Right atrium auricular region (tissue), 2 donors: Measurements from ENCODE around the gene ITGA4. TPM values are rescaled to one million over a fixed set of nuclear protein-coding genes. Genes with fewer than 3 reads are reported as not detected.

Source experiments
- DNase-seq: peaks from one replicate; pipeline ENCODE4 v3.0.0-alpha.2; 2019; ENCODE audit warnings: low spot score
- H3K27ac ChIP-seq, 2 donors: fragments of 200-600 bp; sonication (generic); 1 replicate in 1 of 2; 2 replicates in 1 of 2; pipeline ENCODE4 v1.5.1; 2016 to 2019
- H3K27me3 ChIP-seq, 2 donors: fragments of 200-600 bp; sonication (generic); one replicate each; pipeline versions ENCODE4 v1.5.1 to v1.6.0; 2017 to 2019
- H3K36me3 ChIP-seq: fragments of 200-600 bp; sonication (generic); one replicate; pipeline ENCODE4 v1.5.1; 2016
- H3K4me1 ChIP-seq, 2 donors: fragments of 200-600 bp; sonication (generic); one replicate each; pipeline versions ENCODE4 v1.5.1 to v1.6.0; 2017 to 2019
- H3K4me3 ChIP-seq, 2 donors: fragments of 200-600 bp; sonication (generic); 1 replicate in 1 of 2; 2 replicates in 1 of 2; pipeline ENCODE4 v1.5.1; 2017 to 2019; ENCODE audit warnings: mild to moderate bottlenecking in 1 of 2, moderate library complexity in 1 of 2
- H3K9me3 ChIP-seq, 2 donors: fragments of 200-600 bp; sonication (generic); one replicate each; pipeline ENCODE4 v1.5.1; 2019
- total RNA-seq, 2 donors: library from RNA; depleted of rRNA; stranded (reverse); fragments of >200 nt; gene quantifications; one replicate each; pipeline ENCODE4 v1.1.0, GENCODE V29; 2016
- TF ChIP-seq, protein P1 (sequence below), 2 donors: fragments of 200-600 bp; sonication (generic); IDR thresholded peaks; one replicate each; pipeline ENCODE4 v1.5.1; 2019; ENCODE audit warnings: antibody characterized with exemption in 2 of 2

ITGA4 gene
- total RNA-seq, 2 donors from 2014 or later = 0.96 to 1.8 TPM

GRCh38 chr2:181461056-181461997 lies 4.1 kb downstream of the ITGA4 start:
- H3K9me3 ChIP-seq = no peaks in the 10 kb centered on the region
- H3K4me1 ChIP-seq = peaks cover 0 to 9% of the 10 kb centered on the region in 2 donors
- TF ChIP-seq, protein P1, sequence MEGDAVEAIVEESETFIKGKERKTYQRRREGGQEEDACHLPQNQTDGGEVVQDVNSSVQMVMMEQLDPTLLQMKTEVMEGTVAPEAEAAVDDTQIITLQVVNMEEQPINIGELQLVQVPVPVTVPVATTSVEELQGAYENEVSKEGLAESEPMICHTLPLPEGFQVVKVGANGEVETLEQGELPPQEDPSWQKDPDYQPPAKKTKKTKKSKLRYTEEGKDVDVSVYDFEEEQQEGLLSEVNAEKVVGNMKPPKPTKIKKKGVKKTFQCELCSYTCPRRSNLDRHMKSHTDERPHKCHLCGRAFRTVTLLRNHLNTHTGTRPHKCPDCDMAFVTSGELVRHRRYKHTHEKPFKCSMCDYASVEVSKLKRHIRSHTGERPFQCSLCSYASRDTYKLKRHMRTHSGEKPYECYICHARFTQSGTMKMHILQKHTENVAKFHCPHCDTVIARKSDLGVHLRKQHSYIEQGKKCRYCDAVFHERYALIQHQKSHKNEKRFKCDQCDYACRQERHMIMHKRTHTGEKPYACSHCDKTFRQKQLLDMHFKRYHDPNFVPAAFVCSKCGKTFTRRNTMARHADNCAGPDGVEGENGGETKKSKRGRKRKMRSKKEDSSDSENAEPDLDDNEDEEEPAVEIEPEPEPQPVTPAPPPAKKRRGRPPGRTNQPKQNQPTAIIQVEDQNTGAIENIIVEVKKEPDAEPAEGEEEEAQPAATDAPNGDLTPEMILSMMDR (IDR thresholded peaks at IDR 0.05) = no peak
- no peak for DNase-seq
- no peak overlapping the region for H3K4me3 ChIP-seq
- H3K27me3 ChIP-seq = no peaks in the 10 kb centered on the region
- no peak overlapping the region for H3K27ac ChIP-seq
- H3K36me3 ChIP-seq = no peaks in the 10 kb centered on the region

- no peaks in the 10 kb centered on the region for H3K36me3 ChIP-seq
- no peak overlapping the region for H3K27ac ChIP-seq
- TF ChIP-seq, protein P1 (IDR thresholded peaks at IDR 0.05) = no peak
- DNase-seq = no peak
- no peak overlapping the region for H3K4me3 ChIP-seq
- no peaks in the 10 kb centered on the region for H3K9me3 ChIP-seq
- H3K27me3 ChIP-seq = no peaks in the 10 kb centered on the region
- peaks cover 0 to 2% of the 10 kb centered on the region in 2 donors for H3K4me1 ChIP-seq
Measured at GRCh38 chr2:181462033-181462432, 4.8 kb downstream of the ITGA4 start.

DNA sequence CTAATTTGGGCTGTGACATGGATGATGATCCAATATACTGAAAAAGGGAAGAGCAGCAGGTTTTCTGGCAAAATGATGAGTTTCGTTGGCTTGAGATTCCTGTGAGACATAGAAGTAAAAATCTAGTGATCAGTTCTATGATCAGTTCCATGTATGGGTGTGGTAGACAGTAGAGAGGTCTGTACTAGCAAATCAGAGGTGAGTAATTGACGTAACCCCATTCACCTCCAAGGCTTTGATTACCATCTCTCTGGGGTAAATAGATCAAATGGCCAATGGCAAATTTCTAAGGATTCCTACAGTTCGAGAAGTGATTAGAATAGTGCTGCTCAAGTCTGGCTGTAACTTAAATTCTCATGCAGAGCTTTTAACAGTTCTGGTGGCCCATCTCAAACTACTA lies 6.4 kb downstream of the ITGA4 start:
- Histone ChIP-seq H3K27me3 (no peaks in the 10 kb centered on the region), H3K4me3 (no peak overlapping the region), H3K4me1 (no peaks in the 10 kb centered on the region), H3K27ac (no peak overlapping the region), H3K9me3 (no peaks in the 10 kb centered on the region), H3K36me3 (no peaks in the 10 kb centered on the region)
- DNase-seq = no peak
- TF ChIP-seq, protein P1 (IDR thresholded peaks at IDR 0.05) = no peak

DNA sequence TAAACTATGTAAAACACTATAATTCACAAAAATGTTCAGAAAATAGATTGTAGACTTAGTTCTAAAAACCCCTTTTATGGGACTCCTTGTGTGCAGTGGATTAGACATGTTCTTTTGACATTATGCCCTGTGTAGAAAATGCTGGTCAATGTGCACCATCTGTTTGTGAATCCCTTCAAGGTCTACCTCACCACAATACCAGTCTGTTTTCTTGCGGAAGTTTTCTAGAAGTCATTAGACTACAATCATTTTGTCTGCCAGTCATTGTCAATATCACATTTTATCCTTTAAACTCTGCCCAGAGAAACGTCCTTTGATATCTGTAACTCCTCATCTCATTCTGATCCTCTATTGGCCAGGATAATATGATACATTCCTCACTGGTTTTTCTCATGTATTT lies 7.8 kb downstream of the ITGA4 start:
- H3K27ac ChIP-seq = no peak overlapping the region
- H3K36me3 ChIP-seq = no peaks in the 10 kb centered on the region
- no peak overlapping the region for H3K4me3 ChIP-seq
- H3K9me3 ChIP-seq = no peaks in the 10 kb centered on the region
- DNase-seq = no peak
- H3K27me3 ChIP-seq = no peaks in the 10 kb centered on the region
- TF ChIP-seq, protein P1 (IDR thresholded peaks at IDR 0.05) = no peak
- H3K4me1 ChIP-seq = no peaks in the 10 kb centered on the region

DNA sequence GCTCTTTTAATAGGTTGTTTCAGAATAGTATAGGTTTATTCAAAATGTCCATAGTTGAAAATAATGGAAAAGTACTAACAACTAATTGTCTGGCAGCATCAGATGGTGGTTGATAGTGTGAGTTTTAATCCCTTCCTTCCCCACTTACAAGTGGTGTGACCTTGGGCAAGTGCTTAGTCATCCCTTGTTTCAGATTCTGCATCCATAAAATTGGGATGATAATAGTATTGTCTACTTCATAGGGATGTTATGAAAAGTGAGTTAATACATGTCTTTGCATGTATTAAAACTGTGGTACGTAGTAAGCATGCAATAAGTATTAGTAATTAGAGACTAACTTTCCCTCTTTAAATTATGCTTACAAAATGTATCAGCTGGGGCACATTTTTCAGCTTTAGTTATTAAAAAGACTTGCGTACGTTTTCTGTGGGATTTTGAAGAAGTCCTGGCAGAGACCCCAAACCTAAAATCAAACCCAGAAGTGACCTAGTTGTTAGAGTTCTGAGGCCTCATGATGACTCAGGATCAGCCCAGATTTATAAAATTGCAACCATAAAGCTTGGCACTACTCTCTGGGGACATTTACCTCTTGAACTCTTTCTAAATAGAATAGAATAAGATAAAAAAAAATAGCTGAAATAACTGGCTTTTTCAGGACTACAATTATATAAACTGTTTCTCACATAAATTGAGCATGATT lies 8.6 kb downstream of the ITGA4 start:
- TF ChIP-seq, protein P1 (IDR thresholded peaks at IDR 0.05) = no peak
- Histone ChIP-seq H3K9me3 (no peaks in the 10 kb centered on the region), H3K4me3 (no peak overlapping the region), H3K27me3 (no peaks in the 10 kb centered on the region), H3K36me3 (no peaks in the 10 kb centered on the region), H3K4me1 (no peaks in the 10 kb centered on the region), H3K27ac (no peak overlapping the region)
- no peak for DNase-seq
